ENCODE data around the gene NR1H4.

DNA sequence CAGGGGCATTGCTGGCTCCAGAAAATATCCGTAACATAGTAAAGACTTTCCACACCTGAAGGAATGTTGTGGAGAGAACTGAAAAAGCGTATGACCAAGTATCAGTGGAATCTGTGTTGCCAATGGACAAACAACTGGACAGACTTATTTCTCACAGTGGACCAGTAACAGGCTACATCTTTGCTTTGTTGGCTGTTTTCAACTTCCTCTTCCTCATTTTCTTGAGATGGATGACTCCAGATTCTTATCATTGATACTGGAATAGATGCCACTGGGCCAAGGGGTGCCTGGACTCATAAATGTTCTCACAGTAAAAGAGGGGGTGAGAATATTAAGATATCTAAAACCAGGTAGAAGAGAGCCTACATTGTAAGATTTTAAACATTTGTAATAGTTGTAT is 106.2 kb downstream of the NR1H4 start:
- TF ChIP-seq POLR2AphosphoS5 (IDR thresholded peaks at IDR 0.05; ENCODE audit: low read depth, low read length) = no peak
- no peak for TF ChIP-seq POLR2A (IDR thresholded peaks at IDR 0.05; ENCODE audit: low read depth, low read length)
- TF ChIP-seq TAF1 (IDR thresholded peaks at IDR 0.05; ENCODE audit: low read depth, low read length) = no peak
- no peak for TF ChIP-seq PAX5 (IDR thresholded peaks at IDR 0.05; ENCODE audit: insufficient read depth, low read length, severe bottlenecking)
- TF ChIP-seq POU2F2 (IDR thresholded peaks at IDR 0.05; ENCODE audit: low read depth, low read length) = no peak

Measured in GM12891 (cell line).